GM18861 (cell line): ENCODE measurements around the gene SPATA21.
A peak's percentile ranks its signal among the peaks of the same experiment; 100 is the strongest.
"Not testable (repeated sequence)": the region's sequence is repeated elsewhere in the genome, so short reads cannot be mapped to it uniquely, and the experiment has no call there.

Experiments used
- ATAC-seq: cut with Tn5 transposase; IDR thresholded peaks from one replicate; pipeline ENCODE4 v1.9.1; 2021; ENCODE audit not compliant: unreplicated experiment

SPATA21 gene

DNA sequence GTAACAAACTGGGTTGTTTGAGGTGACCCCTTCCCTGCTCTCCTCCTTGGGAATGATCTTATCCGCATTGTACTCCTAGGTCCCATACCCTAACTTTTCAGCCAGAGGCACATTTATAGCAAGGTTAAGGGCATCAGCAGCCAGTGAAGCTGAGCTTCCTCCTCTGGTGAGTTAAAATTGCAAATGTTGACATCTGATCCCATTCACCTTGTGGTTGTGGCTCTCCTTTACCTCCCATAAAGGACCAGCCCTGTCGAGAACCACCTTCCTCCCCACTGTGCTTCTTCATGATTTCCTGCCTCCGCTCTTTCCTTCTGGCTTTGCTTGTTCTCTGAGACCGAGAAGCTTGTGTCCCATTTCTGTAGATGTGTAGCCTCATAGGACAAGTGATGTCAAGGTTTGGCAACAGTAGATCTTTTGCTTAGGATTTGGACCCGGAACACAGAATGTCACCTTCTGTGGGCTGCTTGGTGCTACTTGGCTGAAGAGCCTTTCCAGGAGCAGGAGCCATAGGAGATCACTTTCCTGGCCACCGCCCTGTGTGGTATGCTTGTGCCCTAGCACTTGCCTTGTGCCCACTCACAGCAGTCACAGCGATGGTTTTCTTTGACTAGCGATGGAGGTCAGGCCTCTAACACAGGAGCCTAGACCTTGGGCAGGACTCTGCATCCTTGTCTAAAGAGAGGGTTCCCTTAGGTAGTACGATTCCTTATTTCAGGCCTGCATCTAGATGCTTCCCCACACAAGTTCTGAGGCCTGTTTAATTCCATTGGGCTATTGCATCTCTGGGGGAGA is 51.4 kb downstream of the SPATA21 start:
- no peak for ATAC-seq

DNA sequence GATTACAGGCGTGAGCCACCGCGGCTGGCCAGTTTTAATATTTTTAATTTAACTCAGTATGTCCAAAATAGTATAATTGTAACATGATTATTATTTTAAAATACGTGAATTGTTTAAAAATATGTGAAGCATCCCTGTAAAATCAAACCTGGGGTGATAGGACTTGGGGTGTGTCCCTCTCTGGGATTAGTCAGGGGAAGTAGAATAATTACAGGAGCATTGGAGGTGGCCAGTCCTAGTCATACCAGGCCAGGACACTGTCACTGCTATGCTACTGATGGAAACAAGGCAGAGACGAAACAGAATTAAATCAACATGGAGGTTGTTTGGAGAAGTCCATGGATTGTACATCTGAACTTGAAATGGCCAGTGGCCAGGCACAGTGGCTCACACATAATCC is 53.3 kb downstream of the SPATA21 start:
- ATAC-seq, result no peak

DNA sequence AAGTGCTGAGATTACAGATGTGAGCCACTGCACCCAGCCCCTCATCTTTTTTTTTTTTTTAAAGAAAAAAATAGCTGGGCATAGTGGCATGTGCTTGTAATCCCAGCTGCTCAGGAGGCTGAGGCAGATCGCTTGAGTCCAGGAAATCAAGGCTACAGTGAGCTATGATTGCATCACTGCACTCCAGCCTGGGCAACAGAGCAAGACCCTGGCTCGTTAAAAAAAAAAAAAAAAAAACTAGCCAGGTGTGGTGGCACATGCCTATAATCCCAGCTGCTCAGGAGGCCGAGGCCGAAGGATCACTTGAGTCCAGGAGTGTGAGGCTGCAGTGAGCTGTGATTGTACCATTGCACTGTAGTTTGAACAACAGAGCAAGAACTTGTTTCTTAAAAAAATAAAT is 56.4 kb downstream of the SPATA21 start:
- ATAC-seq, result no peak

DNA sequence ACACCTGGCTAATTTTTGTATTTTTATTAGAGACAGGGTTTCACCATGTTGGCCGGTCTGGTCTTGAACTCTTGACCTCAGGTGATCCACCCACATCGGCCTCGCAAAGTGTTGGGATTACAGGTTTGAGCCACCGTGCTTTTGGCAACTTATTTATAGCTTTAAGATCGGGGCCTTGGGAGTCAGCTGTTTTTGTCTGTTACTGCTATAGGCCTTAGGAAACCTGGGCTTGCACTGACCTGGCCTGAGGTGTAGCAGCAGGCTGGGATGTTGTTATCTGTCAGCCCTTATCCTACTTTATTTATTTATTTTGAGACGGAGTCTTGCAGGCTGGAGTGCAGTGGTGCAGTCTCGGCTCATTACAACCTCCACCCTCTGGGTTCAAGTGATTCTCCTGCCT is 58.8 kb downstream of the SPATA21 start:
- ATAC-seq, result no peak

DNA sequence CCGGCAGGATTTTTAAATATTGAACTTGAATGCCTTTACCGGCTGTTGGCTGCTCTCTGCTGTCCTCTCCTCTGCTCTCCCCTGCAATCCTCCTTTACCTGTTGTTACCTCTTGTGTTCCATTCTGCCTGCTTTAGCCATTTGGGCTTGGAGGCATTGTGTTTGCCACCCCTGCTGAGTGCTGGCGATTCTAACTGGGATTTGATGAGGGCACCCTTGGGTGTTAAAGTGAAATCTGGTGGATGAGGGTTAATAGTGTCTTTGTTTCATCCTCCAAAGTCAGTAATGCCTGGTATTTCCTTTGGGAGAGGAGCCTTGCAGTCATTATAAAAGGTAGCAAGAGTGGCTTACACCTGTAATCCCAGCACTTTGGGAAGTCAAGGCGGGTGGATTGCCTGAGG is 60.3 kb downstream of the SPATA21 start:
- no peak for ATAC-seq

DNA sequence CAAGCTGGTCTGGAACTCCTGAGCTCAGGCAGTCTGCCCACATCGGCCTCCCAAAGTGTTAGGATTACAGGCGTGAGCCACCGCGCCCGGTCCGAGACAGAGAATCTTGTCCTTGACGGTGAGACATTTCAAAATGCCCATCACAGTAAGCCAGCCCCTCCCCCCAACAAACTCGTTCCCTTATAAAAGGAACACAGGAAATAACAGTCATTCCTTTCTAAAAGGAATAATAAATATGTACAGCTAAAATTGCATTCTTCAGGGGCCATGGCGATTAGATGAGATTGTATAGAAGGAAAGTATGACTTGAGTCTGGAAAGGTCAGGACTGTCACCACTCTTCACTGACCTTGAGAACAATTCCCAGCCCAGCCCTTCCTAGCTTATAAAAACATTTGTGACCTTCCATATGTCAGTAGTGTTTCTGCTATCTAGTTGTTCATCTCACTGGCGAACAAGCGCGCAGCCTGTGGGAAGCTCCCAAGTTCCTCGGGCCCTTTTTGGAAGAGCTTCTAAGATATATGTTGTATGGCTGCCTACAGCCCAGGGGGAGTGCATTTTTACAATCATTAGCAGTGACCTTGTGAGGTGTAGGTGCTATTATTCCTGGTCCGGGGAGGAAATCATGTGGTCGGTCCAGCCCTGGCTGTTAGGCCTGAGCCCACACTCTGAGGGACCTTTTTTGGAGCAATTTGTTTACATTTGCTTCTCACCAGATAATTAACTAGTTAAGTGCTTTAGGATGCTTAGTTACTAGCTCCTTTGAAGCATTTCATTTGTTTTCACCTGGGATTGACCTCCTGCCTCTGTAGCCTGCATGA is 61.5 kb downstream of the SPATA21 start:
- no peak for ATAC-seq

DNA sequence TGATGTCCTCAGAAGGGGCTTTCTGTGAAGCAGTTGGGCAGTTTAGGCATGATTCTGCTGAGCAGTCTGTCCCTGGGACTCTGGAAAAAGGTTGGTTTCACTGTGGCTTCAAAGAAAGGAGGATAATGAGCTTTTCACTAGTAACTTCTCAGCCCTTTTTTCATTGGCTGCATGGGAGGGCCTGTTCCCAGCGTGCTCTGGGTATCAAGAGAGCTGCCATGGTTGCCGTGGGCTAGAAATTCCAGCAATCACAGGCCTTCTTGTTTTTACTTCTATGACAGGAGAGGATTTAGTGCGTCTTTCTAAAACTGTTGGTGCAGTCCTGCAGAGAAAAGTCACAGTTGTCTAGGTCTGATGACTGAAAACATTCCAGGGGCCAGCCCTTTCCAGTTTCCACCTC is 63.0 kb downstream of the SPATA21 start:
- no peak for ATAC-seq

DNA sequence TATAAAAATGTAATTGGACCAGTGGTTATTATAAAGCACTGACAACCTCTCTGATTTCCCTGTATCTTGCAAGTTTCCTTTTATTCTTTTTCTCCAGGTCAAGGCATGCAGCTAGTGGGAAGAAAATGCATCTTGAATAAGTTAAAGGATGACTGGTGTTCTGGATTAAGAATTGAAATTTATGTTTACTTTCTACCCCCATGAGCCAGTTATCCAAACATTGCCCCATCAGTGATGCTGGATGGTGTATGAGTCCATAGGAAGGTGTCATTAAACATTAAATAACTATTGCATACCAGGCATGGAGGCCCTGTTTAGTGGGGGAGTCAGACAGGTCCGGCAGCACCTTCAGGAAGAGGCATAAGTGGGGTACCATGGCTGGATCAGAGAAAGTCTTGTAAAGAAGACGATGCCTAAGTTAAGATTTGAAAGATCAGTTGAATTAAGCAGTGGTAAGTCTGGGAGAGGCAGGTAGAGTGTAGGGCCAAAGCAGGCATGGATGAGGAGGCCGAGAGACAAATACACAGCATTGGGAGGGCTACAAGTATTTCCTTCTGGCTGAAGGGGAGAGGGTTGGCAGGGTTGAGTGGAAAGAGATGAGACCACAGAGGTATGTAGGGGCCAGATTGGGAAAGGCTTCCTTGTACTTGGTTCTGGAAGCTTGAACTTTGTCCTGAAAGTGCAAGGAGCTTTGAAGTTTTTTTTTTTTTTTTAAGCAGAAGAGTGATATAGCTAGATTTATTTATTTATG is 64.5 kb downstream of the SPATA21 start:
- ATAC-seq, result no peak

DNA sequence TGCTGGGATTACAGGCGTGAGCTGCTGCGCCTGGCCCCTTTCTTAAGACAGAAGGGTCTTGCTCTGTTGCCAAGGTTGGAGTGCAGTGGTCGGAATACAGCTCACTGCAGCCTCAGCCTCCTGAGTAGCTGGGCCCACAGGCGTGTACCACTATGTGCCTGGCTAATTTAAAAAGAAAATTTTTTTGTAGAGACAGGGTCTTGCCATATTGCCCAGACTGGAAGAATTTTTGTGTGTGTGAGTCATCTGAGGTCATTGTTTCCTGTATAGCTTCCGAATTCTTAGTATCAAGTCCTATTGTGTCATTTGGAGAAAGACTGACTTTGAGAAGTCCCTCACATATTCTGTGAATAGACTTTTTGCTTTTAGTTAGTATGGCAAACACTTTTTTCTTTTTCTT is 65.5 kb downstream of the SPATA21 start:
- ATAC-seq, result no peak

GRCh38 chr1:16369821-16370220 is 67.4 kb downstream of the SPATA21 start:
- ATAC-seq, result no peak

- no peak for ATAC-seq
Observed at GRCh38 chr1:16367968-16368890, 69.0 kb downstream of the SPATA21 start.

GRCh38 chr1:16367258-16367967 is 69.8 kb downstream of the SPATA21 start:
- ATAC-seq, result peak; percentile 39

DNA sequence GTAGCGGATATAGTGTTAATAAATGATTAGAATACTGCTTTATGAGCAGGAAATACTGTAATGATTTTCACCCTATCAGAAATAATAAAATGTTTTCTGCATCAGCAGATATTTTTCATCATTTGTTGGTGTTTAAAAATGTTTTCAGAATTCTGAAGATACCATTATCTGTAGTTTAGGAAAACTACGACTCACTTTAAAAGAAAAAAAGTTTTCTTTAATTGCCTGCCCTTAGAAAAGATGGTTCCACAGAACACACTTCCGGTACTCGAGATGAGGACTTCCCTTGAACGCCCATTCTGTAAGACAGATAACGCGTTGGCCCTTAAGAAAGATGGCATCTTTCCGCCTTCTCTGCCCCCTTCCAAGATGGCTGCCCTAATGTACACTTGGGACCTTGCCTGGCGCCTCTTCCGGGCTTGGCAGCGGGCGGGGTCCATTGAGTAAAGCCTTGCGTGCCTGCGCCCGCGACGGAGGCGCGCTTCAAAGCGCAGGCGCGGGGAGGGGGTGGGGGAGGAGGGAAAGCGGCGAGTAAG is 70.4 kb downstream of the SPATA21 start, which contains the start of gene SZRD1:
SZRD1 (plus strand) TSS at position 521 of the 536 bp plus-strand sequence. CDS start 16 bp downstream, outside the sequence.
- ATAC-seq, result peak; percentile 68

DNA sequence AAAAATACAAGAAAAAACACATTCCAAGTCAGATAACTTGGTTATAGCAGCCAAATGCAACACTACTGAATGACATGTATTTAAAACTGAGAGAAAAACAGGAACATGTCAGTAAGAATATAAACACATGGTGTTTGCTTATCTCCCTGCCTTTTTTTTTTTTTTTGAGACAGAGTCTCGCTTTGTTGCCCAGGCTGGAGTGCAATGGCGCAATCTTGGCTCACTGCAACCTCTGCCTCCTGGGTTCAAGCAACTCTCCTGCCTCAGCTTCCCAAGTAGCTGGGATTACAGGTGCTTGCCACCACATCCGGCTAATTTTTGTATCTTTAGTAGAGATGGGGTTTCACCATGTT is 72.1 kb downstream of the SPATA21 start:
- not testable (repeated sequence) for ATAC-seq

DNA sequence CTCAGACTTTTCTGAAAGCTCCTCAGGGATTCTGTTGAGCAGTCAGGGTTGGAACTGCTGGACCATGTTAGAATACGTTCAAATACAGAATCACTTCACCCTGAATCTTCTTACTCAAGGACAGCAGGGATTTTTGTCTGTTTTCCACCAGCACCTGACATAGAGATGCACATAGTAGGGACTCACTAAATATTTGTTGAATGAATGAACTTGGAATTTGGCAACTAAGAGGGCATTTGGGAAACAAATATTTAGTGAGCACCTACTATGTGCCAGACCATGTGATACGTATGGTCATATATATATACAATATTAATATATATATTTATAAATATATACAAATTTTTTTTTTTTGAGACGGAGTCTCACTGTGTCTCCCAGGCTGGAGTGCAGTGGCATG is 80.4 kb downstream of the SPATA21 start:
- no peak for ATAC-seq

DNA sequence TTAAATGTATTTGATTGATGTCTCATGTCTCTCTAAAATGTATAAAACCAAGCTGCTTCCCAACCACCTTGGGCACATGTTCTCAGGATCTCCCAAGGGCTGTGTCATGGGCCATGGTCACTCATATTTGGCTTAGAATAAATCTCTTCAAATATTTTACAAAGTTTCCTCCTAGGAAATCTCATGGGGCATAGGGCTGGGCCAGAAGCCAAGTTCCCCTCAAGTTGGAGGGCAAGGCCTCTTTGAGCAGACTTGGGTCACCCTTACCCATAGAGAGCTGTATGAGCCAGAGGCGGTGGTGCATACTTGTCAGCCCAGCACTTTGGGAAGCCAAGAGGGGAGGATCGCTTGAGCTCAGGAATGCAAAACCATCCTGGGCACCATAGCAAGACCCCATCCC is 82.6 kb downstream of the SPATA21 start:
- ATAC-seq, result no peak

DNA sequence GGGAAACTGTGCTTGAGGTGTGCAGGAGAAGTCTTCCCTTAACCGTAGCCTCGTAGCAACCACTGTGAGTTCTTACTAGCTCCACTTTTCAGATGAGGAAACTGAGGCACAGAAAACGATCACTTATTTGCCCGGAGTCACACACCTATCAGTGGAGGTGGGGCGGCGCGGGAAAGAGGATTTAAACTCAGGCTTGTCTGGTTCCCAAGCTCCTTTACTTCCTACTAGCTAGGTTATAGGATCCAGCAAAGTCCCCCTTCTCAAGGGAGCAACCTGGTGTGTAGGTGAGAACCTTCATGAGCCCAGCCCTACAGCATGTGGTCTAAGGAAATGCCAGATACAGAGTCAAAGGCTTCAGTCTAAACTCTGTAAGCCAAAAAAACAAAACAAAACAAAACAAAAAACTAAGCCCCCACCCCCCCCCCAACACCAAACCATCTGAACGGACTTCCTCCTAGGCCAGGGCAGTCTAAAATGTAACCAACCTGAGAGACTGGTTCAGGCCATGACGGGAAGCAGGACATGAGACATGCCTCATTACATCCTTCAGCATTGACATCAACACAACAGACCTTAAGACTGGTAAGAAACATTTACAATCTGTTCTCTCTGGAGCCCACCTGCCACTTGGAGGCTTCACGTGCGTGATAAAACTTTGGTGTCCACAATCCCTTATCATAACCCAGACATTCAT is 84.2 kb downstream of the SPATA21 start:
- ATAC-seq, result no peak

DNA sequence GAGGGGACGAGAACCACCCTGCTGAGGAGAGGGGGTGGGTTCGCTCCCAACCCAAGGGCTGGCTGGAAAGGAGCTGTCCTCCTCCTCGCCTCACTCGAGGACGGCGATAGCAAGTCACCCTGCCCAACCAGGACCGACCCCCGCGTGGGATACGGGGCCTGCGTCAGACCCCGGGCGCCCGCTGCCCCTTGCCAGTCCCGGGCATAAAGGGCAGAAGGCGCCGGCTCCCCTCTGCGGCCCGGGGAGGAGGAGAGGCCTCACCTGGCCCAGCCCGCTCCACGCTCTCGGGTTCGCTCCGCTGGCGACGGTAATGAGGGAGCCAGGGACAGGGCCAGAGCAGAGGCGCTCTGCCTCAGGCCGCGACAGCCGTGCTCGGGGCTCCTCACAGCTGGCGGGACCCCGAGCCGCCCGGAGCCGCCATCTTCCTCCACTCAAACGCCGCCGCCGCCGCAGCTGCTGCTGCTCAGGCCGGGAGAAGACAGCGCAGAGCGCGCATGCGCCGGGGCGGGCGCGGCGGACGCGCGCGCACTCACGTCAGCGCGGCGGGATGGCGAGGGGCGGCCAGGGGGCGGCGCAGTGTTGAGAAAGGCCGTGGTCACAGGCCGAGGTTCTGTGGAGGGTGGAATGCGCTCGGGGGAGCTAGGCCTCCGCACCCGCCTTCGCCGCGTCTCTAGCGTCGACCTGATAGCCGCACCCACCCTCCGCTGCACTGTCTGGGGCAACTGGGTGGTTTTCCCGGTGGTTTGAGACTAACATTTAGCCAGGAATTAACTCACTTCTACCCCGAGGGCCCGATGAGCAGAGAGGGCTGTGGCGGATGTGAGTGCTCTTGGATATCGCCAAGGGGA is 85.0 kb downstream of the SPATA21 start, which contains the start of gene FBXO42:
FBXO42 (minus strand) TSS at position 487 of the 848 bp plus-strand sequence. CDS start 37,062 bp downstream, outside the sequence.
- ATAC-seq, result peak; percentile 88
